Loucy (cell line): Measurements from ENCODE around the gene IGSF22.

ENCODE experiments used
- H2AFZ ChIP-seq: fragments of 200-600 bp; sonication (generic); 2 replicates; pipeline ENCODE4 v1.6.0; 2016; ENCODE audit warnings: antibody characterized with exemption, mild to moderate bottlenecking, low read length, moderate library complexity
- H3F3A ChIP-seq: fragments of 200-600 bp; 2 replicates; pipeline ENCODE4 v1.6.0; 2016; ENCODE audit warnings: antibody characterized with exemption, low read depth, mild to moderate bottlenecking
- H3K27me3 ChIP-seq: fragments of 200-600 bp; sonication (generic); 2 replicates; pipeline ENCODE4 v1.6.1; 2014; ENCODE audit warnings: low read length, mild to moderate bottlenecking; ENCODE audit not compliant: insufficient read depth, poor library complexity, severe bottlenecking
- H3K36me3 ChIP-seq: fragments of 200-600 bp; sonication (generic); 2 replicates; pipeline ENCODE4 v1.6.1; 2016; ENCODE audit warnings: low read length; ENCODE audit not compliant: insufficient read depth
- H3K4me1 ChIP-seq: fragments of 200-600 bp; sonication (generic); 2 replicates; pipeline ENCODE4 v1.5.1; 2014; ENCODE audit warnings: low read length, mild to moderate bottlenecking; ENCODE audit not compliant: insufficient read depth, poor library complexity, severe bottlenecking
- H3K4me2 ChIP-seq: fragments of 200-600 bp; sonication (generic); 2 replicates; pipeline ENCODE4 v1.6.0; 2014; ENCODE audit warnings: antibody characterized with exemption, low read length, low read depth, mild to moderate bottlenecking; ENCODE audit not compliant: poor library complexity, severe bottlenecking
- H3K4me3 ChIP-seq: fragments of 200-600 bp; sonication (generic); 2 replicates; pipeline ENCODE4 v1.5.1; 2014; ENCODE audit warnings: low read length, mild to moderate bottlenecking, mixed read lengths; ENCODE audit not compliant: poor library complexity, severe bottlenecking
- H3K79me2 ChIP-seq: fragments of 200-600 bp; sonication (generic); 2 replicates; pipeline ENCODE4 v1.6.1; 2014; ENCODE audit warnings: low read length; ENCODE audit not compliant: insufficient read depth
- H3K9ac ChIP-seq: fragments of 200-600 bp; sonication (generic); 2 replicates; pipeline ENCODE4 v1.6.0; 2014; ENCODE audit warnings: mild to moderate bottlenecking, low read depth, low read length, moderate library complexity; ENCODE audit not compliant: poor library complexity, severe bottlenecking
- H3K9me2 ChIP-seq: fragments of 200-600 bp; sonication (generic); replicated peaks from 2 replicates; pipeline ENCODE4 v1.6.1; 2016; ENCODE audit warnings: low read depth, low read length, mixed read lengths
- H3K9me3 ChIP-seq: fragments of 200-600 bp; sonication (generic); 2 replicates; pipeline ENCODE4 v1.6.1; 2014; ENCODE audit warnings: mild to moderate bottlenecking, antibody characterized with exemption, low read length, low read depth; ENCODE audit not compliant: insufficient read depth
- H4K20me1 ChIP-seq: fragments of 200-600 bp; sonication (generic); 2 replicates; pipeline ENCODE4 v1.6.0; 2014; ENCODE audit warnings: antibody characterized with exemption, low read length, mild to moderate bottlenecking; ENCODE audit not compliant: insufficient read depth, poor library complexity, severe bottlenecking
- EZH2phosphoT487 ChIP-seq: fragments of 200-600 bp; IDR thresholded peaks from 2 replicates; pipeline ENCODE4 v1.6.1; 2018; ENCODE audit warnings: antibody characterized with exemption, mild to moderate bottlenecking, moderate library complexity, borderline replicate concordance
- TF ChIP-seq, protein P1 (sequence below): fragments of 200-600 bp; sonication (generic); conservative IDR thresholded peaks from 2 replicates; pipeline ENCODE4 v1.5.1; 2014; ENCODE audit warnings: mild to moderate bottlenecking, antibody characterized with exemption, low read length

The IGSF22 gene

DNA sequence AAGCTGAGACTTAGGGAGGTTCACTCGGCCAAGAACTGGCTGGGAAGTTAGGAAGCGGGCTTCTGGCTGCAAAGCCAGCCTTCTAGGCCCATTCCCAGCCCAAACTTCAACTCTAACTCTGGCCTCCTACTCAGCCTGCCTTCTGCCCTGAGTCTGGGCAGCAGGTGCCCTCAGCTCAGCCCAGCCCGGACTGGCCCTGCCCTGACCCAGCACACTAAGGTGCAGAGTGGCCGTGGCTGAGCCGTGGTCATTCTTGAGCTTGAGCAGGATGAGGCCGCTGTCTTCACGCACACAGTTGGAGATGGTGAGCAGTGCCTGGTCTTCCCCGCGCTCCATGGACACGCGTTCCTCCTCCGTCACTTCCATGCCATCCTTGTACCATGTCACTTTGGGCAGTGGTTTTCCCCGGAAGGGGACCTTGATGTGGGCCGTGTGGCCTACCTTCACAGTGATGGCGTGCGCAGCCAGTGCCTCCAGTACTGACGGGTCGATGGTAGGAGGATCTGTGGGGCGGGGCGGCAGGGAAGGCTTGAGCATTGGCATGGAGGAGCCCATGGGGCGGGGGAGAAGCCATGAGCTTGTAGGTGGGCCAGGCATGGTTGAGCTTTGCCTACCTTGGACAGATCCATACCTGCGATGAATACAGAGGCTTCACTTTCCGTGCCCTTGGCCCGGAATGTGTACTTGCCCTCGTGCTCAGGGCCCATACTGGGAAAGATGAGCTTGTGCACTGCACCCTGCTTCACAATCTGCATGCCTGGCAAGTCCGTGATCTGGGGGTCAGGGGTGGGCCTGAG is 12.1 kb downstream of the IGSF22 start:
- Histone ChIP-seq H3K4me2 (no peak overlapping the region), H3K27me3 (peaks cover 13% of the 10 kb centered on the region), H3F3A (no peaks in the 10 kb centered on the region), H3K4me1 (no peaks in the 10 kb centered on the region), H3K4me3 (no peak overlapping the region), H3K9me3 (no peaks in the 10 kb centered on the region), H3K9ac (no peak overlapping the region), H3K36me3 (no peaks in the 10 kb centered on the region), H2AFZ (no peak overlapping the region), H4K20me1 (no peaks in the 10 kb centered on the region), H3K79me2 (no peaks in the 10 kb centered on the region), H3K9me2 (no peaks in the 10 kb centered on the region)
- TF ChIP-seq EZH2phosphoT487: no peak
- TF ChIP-seq, protein P1, sequence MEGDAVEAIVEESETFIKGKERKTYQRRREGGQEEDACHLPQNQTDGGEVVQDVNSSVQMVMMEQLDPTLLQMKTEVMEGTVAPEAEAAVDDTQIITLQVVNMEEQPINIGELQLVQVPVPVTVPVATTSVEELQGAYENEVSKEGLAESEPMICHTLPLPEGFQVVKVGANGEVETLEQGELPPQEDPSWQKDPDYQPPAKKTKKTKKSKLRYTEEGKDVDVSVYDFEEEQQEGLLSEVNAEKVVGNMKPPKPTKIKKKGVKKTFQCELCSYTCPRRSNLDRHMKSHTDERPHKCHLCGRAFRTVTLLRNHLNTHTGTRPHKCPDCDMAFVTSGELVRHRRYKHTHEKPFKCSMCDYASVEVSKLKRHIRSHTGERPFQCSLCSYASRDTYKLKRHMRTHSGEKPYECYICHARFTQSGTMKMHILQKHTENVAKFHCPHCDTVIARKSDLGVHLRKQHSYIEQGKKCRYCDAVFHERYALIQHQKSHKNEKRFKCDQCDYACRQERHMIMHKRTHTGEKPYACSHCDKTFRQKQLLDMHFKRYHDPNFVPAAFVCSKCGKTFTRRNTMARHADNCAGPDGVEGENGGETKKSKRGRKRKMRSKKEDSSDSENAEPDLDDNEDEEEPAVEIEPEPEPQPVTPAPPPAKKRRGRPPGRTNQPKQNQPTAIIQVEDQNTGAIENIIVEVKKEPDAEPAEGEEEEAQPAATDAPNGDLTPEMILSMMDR: no peak

DNA sequence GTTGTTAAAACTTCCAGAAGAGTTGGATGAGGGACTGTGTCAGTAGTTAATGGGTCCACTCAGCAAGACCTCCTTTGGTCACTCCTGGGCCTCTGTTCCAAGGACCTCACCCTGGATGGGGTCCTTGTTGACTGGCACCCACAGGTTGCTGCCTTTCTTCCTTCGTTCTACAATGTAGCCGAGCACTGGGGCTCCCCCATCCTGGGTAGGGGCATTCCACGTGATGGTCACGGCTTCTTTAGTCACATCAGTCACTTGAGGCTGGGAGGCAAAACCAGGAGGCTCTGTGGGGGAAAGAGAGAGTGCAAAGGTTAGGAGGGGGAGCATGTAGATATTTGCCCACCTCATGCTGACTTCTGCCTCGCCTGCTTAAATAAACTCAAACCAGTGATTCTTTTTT is 15.4 kb downstream of the IGSF22 start:
- Histone ChIP-seq H3K4me1 (no peaks in the 10 kb centered on the region), H3K9me2 (no peaks in the 10 kb centered on the region), H2AFZ (no peak overlapping the region), H3K4me3 (no peak overlapping the region), H3K9me3 (no peaks in the 10 kb centered on the region), H3K36me3 (no peaks in the 10 kb centered on the region), H3K27me3 (peaks cover 30% of the 10 kb centered on the region), H4K20me1 (no peaks in the 10 kb centered on the region), H3F3A (no peaks in the 10 kb centered on the region), H3K4me2 (no peak overlapping the region), H3K9ac (no peak overlapping the region), H3K79me2 (no peaks in the 10 kb centered on the region)
- TF ChIP-seq, protein P1: no peak
- TF ChIP-seq EZH2phosphoT487: no peak

DNA sequence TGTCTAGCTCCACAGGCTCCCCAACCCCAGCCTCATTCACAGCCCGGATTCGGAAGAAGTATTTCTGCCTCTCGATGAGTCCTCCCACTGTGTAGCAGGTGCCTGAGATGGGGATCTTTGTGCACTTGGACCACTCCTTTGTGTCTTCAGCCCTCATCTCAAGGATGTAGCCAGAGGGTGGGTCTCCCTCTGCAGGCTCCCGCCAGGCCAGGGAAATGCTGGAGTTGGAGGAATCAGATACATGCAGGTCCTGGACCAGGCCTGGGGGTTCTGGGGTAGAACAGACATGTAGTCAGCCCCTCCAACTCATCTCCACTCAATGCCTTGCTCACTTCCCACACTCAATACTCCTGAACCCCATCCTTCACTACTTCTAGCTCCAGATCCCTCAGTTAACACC is 16.6 kb downstream of the IGSF22 start:
- H3K4me2 ChIP-seq: no peak overlapping the region
- peaks cover 30% of the 10 kb centered on the region for H3K27me3 ChIP-seq
- no peaks in the 10 kb centered on the region for H3K79me2 ChIP-seq
- H3K9ac ChIP-seq: no peak overlapping the region
- H2AFZ ChIP-seq: no peak overlapping the region
- TF ChIP-seq, protein P1: no peak
- no peak for TF ChIP-seq EZH2phosphoT487
- no peaks in the 10 kb centered on the region for H3K4me1 ChIP-seq
- H3K4me3 ChIP-seq: no peak overlapping the region
- H3K36me3 ChIP-seq: no peaks in the 10 kb centered on the region
- H3K9me2 ChIP-seq: no peaks in the 10 kb centered on the region
- no peaks in the 10 kb centered on the region for H3K9me3 ChIP-seq
- no peaks in the 10 kb centered on the region for H4K20me1 ChIP-seq
- no peaks in the 10 kb centered on the region for H3F3A ChIP-seq
